ENCODE data around the gene MAML3.

The MAML3 gene

GRCh38 chr4:139761461-139761860 lies 392.5 kb downstream of the MAML3 start:
- Histone ChIP-seq H3K27ac (replicated peaks) (no peak overlapping the region), H3K4me3 (replicated peaks; ENCODE audit: insufficient read depth, low read length) (no peak overlapping the region), H3K27me3 (ENCODE audit: insufficient read depth, poor library complexity, severe bottlenecking) (no peaks in the 10 kb centered on the region)
- DNase-seq (ENCODE audit: low read depth in 1 of 2, low spot score in 1 of 2), result no peak
- TF ChIP-seq POLR2AphosphoS5 (IDR thresholded peaks at IDR 0.05; ENCODE audit: low read depth) (no peak), REST (IDR thresholded peaks at IDR 0.05; ENCODE audit: insufficient replicate concordance, low read depth) (no peak), SPI1 (IDR thresholded peaks at IDR 0.05; ENCODE audit: borderline replicate concordance, low read depth) (no peak), CTCF (IDR thresholded peaks at IDR 0.05; ENCODE audit: insufficient read depth, low read length) (no peak), GABPA (IDR thresholded peaks at IDR 0.05; ENCODE audit: low read depth) (no peak)

GRCh38 chr4:139760567-139760966 lies 393.4 kb downstream of the MAML3 start:
- no peak overlapping the region for H3K4me3 ChIP-seq (replicated peaks; ENCODE audit: insufficient read depth, low read length)
- no peaks in the 10 kb centered on the region for H3K27me3 ChIP-seq (ENCODE audit: insufficient read depth, poor library complexity, severe bottlenecking)
- DNase-seq (ENCODE audit: low read depth in 1 of 2, low spot score in 1 of 2), result no peak
- H3K27ac ChIP-seq (replicated peaks), result no peak overlapping the region
- TF ChIP-seq POLR2AphosphoS5 (IDR thresholded peaks at IDR 0.05; ENCODE audit: low read depth) (no peak), CTCF (IDR thresholded peaks at IDR 0.05; ENCODE audit: insufficient read depth, low read length) (no peak), GABPA (IDR thresholded peaks at IDR 0.05; ENCODE audit: low read depth) (no peak), SPI1 (IDR thresholded peaks at IDR 0.05; ENCODE audit: borderline replicate concordance, low read depth) (no peak), REST (IDR thresholded peaks at IDR 0.05; ENCODE audit: insufficient replicate concordance, low read depth) (no peak)

GRCh38 chr4:139759097-139759496 lies 394.9 kb downstream of the MAML3 start:
- Histone ChIP-seq H3K27ac (replicated peaks) (no peak overlapping the region), H3K27me3 (ENCODE audit: insufficient read depth, poor library complexity, severe bottlenecking) (no peaks in the 10 kb centered on the region), H3K4me3 (replicated peaks; ENCODE audit: insufficient read depth, low read length) (no peak overlapping the region)
- DNase-seq (ENCODE audit: low read depth in 1 of 2, low spot score in 1 of 2), result no peak
- TF ChIP-seq CTCF (IDR thresholded peaks at IDR 0.05; ENCODE audit: insufficient read depth, low read length) (no peak), REST (IDR thresholded peaks at IDR 0.05; ENCODE audit: insufficient replicate concordance, low read depth) (no peak), SPI1 (IDR thresholded peaks at IDR 0.05; ENCODE audit: borderline replicate concordance, low read depth) (no peak), GABPA (IDR thresholded peaks at IDR 0.05; ENCODE audit: low read depth) (no peak), POLR2AphosphoS5 (IDR thresholded peaks at IDR 0.05; ENCODE audit: low read depth) (no peak)

Measured in HL-60 (cell line).